ENCODE measurements around the gene CLPX. TPM values are rescaled to one million over a fixed set of nuclear protein-coding genes. Genes with fewer than 3 reads are reported as not detected.

Gene CLPX
- total RNA-seq, 2 donors from 2014 or later = 19.8 to 50.5 TPM

DNA sequence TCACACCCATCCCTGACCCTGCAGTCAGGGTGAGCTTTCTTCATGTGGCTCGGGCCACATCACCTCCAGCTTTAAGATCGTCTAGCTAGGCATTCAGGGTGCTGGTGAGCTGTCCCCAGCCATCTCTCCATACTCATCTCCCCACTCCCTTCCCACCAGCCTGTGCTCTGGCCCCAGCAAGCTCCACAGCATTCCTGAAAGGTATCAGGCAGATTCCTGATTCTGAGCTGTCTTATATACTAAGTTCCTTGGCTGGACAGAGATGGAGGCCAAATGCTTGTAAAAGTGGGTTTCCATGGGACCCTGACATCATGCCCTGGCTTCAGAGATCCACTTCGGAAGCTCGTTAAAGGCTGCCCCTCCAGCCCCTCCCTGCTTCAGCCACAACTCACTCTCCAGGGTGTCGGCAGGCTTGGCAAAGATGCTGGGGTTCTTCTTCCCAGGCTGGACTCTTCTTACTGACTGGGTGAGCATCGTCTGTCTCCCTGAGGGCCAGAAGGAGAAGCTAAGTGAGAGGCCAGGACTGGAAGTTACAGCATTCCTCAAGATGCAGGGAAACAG is 22.2 kb upstream of the CLPX start:
- Histone ChIP-seq H3K36me3 (no peaks in the 10 kb centered on the region), H3K4me1 (ENCODE audit: control insufficient read depth in 1 of 2, low read depth in 2 of 2) (no peaks in the 10 kb centered on the region), H3K27ac (no peak overlapping the region), H3K27me3 (replicated peaks; ENCODE audit: insufficient read depth) (no peaks in the 10 kb centered on the region), H3K9me3 (no peaks in the 10 kb centered on the region), H3K4me3 (no peak overlapping the region)
- ATAC-seq (ENCODE audit: insufficient number of reproducible peaks, low FRiP score, low read depth) (no peak), DNase-seq (ENCODE audit: low spot score) (no peak)
- TF ChIP-seq, protein P1, sequence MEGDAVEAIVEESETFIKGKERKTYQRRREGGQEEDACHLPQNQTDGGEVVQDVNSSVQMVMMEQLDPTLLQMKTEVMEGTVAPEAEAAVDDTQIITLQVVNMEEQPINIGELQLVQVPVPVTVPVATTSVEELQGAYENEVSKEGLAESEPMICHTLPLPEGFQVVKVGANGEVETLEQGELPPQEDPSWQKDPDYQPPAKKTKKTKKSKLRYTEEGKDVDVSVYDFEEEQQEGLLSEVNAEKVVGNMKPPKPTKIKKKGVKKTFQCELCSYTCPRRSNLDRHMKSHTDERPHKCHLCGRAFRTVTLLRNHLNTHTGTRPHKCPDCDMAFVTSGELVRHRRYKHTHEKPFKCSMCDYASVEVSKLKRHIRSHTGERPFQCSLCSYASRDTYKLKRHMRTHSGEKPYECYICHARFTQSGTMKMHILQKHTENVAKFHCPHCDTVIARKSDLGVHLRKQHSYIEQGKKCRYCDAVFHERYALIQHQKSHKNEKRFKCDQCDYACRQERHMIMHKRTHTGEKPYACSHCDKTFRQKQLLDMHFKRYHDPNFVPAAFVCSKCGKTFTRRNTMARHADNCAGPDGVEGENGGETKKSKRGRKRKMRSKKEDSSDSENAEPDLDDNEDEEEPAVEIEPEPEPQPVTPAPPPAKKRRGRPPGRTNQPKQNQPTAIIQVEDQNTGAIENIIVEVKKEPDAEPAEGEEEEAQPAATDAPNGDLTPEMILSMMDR (IDR thresholded peaks at IDR 0.05) = no peak

DNA sequence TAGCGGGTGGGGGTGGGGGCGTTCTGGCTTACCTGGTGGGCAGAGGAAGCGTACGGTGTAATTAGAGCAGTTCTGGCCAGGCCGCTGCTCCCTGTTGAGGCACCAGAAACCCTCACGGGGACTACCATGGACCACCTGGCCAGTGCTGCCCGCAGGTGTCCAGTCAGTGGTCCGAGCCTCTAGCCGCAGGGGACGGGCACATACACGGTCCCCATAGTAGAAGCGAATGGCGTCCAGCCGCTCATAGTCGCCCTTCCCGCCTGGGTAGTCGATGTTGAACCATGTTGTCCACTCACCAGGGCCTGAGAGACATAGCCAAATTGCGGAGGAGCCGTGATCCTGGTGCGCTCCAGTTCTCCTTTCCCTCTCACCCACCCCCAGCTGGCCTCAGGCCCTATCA is 21.6 kb upstream of the CLPX start:
- Histone ChIP-seq H3K27ac (no peak overlapping the region), H3K9me3 (no peaks in the 10 kb centered on the region), H3K4me1 (ENCODE audit: control insufficient read depth in 1 of 2, low read depth in 2 of 2) (no peaks in the 10 kb centered on the region), H3K27me3 (replicated peaks; ENCODE audit: insufficient read depth) (no peaks in the 10 kb centered on the region), H3K4me3 (no peak overlapping the region), H3K36me3 (no peaks in the 10 kb centered on the region)
- TF ChIP-seq, protein P1 (IDR thresholded peaks at IDR 0.05) = no peak
- DNase-seq (ENCODE audit: low spot score) = no peak
- no peak for ATAC-seq (ENCODE audit: insufficient number of reproducible peaks, low FRiP score, low read depth)

DNA sequence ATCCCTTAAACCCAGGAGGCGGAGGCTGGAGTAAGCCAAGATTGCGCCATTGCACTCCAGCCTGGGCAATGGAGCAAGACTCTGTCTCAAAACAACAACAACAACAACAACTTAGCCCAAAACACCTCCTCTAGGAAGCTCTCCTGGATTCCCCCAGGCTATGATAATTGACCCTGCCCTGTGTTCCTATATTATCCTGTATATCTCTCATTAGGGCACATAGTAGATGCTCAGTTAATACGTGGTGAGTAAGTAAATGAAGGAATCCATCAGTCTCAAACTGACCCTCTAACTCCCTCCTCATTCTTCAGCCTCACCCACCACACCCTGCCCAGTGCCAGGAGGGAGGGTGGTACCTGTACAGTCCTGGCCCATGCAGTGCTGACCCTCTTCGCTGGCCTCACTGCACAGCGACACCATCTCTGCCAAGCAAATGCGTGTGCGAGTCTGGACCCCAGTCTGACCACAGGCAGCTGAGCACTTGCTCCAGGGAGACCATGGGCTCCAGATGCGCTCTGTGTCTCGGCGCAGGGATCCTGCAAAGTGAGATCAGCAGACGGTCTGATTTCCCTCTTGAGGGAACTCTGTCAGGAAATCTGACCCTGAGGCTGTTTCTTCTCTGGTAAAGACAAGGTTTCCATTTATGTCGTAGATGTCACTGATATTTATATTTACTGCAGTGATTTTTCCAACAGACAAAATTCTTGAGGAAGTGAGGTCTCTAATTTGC is 20.0 kb upstream of the CLPX start:
- no peaks in the 10 kb centered on the region for H3K4me1 ChIP-seq (ENCODE audit: control insufficient read depth in 1 of 2, low read depth in 2 of 2)
- ATAC-seq (ENCODE audit: insufficient number of reproducible peaks, low FRiP score, low read depth) = no peak
- no peak for DNase-seq (ENCODE audit: low spot score)
- no peak overlapping the region for H3K27ac ChIP-seq
- H3K36me3 ChIP-seq = no peaks in the 10 kb centered on the region
- TF ChIP-seq, protein P1 (IDR thresholded peaks at IDR 0.05) = no peak
- H3K9me3 ChIP-seq = no peaks in the 10 kb centered on the region
- H3K4me3 ChIP-seq = no peak overlapping the region
- no peaks in the 10 kb centered on the region for H3K27me3 ChIP-seq (replicated peaks; ENCODE audit: insufficient read depth)

DNA sequence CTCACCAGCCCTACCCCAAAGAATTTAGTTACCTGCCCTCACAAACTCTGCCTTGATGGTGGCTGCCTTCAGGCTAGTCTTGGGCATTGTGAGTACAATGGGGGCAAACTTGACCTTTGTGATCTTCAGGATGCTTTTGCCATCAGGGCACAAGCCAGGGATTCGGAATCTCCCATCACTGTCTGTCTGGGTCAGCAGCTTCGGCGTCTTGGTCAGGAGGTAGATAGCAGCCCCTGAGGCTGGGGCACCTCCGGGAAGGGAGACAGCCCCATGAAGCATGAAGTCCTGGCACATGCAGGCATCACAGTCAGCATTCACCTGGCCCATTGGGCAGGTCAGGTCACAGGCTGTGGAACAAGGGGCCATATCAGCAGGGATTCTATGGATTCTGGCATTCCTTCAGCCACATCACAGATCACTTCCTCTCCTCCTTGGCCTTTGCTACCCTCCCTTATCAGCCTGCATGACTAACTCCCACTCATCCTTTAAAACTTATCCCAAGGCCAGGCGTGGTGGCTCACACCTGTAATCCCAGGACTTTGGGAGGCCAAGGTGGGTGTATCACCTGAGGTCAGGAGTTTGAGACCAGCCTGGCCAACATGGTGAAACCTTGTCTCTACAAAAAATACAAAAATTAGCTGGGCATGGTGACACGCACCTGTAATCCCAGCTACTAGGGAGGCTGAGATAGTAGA is 19.2 kb upstream of the CLPX start:
- no peak for ATAC-seq (ENCODE audit: insufficient number of reproducible peaks, low FRiP score, low read depth)
- DNase-seq (ENCODE audit: low spot score) = no peak
- no peaks in the 10 kb centered on the region for H3K4me1 ChIP-seq (ENCODE audit: control insufficient read depth in 1 of 2, low read depth in 2 of 2)
- H3K36me3 ChIP-seq = no peaks in the 10 kb centered on the region
- H3K27ac ChIP-seq = no peak overlapping the region
- H3K4me3 ChIP-seq = no peak overlapping the region
- TF ChIP-seq, protein P1 (IDR thresholded peaks at IDR 0.05) = no peak
- H3K9me3 ChIP-seq = no peaks in the 10 kb centered on the region
- H3K27me3 ChIP-seq (replicated peaks; ENCODE audit: insufficient read depth) = no peaks in the 10 kb centered on the region

DNA sequence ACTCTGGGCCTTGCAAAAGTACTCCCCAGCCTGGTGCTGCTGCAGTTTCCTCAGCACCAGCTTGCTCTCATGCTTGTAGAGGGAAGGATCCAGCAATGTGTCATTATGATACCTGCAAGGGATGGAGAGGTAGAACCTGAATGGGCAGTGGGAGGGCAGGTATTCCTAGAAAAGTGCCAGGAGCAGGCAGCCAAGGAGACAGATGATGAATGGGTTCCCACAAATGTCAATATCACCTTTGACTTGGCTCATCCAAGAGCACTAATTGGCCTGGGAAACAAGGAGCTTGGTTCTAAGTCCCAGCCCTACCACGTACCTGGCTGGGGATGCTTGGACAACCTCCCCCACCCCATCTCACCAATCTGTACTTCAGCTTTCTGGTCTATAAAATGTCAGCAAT is 16.8 kb upstream of the CLPX start:
- TF ChIP-seq, protein P1 (IDR thresholded peaks at IDR 0.05) = no peak
- no peaks in the 10 kb centered on the region for H3K9me3 ChIP-seq
- DNase-seq (ENCODE audit: low spot score) = no peak

More for the DNA sequence above, 16.8 kb upstream of the CLPX start:
- Histone ChIP-seq H3K27me3 (replicated peaks; ENCODE audit: insufficient read depth) (no peaks in the 10 kb centered on the region), H3K36me3 (no peaks in the 10 kb centered on the region), H3K4me1 (ENCODE audit: control insufficient read depth in 1 of 2, low read depth in 2 of 2) (no peaks in the 10 kb centered on the region), H3K27ac (no peak overlapping the region), H3K4me3 (no peak overlapping the region)
- no peak for ATAC-seq (ENCODE audit: insufficient number of reproducible peaks, low FRiP score, low read depth)
